ENCODE data around the gene NPLOC4. TPM values are rescaled to one million over a fixed set of nuclear protein-coding genes. Genes with fewer than 3 reads are reported as not detected.

NPLOC4 gene
- total RNA-seq, 2 experiments from 2014 or later: 84.6 to 89.0 TPM

DNA sequence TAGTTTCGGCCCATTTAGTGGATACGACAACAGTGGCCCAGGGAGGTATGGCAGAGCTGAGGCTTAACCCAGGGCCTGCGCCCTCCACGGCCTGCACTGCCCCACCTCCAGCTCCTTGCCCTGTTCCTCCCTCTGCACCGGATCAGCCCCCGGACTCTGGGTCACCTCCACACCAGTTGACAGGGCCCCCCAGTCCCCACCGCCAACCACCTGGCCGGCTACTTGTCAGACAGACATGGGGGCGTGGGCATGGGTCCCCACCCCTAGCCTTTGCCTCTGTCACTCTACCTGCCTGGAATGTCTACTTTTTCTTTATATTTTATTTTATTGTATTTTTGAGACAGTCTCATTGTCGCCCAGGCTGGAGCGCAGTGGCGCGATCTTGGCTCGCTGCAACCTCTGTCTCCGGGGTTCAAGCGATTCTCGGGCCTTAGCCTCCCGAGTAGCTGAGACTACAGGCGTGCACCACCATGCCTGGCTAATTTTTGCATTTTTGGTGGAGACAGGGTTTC, 121.3 kb downstream of the NPLOC4 start:
- peak overlapping the region; percentile 91 for H3K4me3 Mint-ChIP-seq
- POLR2A ChIA-PET: interaction anchor here (0.8 to 1.5 kb wide), 4 partner anchors 28 to 276 kb away, joined by 3 to 8 read pairs (median 4); partner anchors contain the start of genes FAAP100, MRPL12, NDUFAF8 and TEPSIN
- CTCF ChIA-PET: interaction anchor here (0.6 to 1.3 kb wide), 3 partner anchors 9 to 86 kb away, joined by 3 to 5 read pairs (median 4); no protein-coding TSS in a partner anchor
- peaks cover 28% of the 10 kb centered on the region for H3K4me1 Mint-ChIP-seq
- peaks cover 3% of the 10 kb centered on the region for H3K27me3 Mint-ChIP-seq
- no peak for DNase-seq
- H3K27ac Mint-ChIP-seq: peak overlapping the region; percentile 93
- peaks cover 22% of the 10 kb centered on the region for H3K36me3 Mint-ChIP-seq (ENCODE audit: low read depth)
- H3K9me3 Mint-ChIP-seq: no peaks in the 10 kb centered on the region

DNA sequence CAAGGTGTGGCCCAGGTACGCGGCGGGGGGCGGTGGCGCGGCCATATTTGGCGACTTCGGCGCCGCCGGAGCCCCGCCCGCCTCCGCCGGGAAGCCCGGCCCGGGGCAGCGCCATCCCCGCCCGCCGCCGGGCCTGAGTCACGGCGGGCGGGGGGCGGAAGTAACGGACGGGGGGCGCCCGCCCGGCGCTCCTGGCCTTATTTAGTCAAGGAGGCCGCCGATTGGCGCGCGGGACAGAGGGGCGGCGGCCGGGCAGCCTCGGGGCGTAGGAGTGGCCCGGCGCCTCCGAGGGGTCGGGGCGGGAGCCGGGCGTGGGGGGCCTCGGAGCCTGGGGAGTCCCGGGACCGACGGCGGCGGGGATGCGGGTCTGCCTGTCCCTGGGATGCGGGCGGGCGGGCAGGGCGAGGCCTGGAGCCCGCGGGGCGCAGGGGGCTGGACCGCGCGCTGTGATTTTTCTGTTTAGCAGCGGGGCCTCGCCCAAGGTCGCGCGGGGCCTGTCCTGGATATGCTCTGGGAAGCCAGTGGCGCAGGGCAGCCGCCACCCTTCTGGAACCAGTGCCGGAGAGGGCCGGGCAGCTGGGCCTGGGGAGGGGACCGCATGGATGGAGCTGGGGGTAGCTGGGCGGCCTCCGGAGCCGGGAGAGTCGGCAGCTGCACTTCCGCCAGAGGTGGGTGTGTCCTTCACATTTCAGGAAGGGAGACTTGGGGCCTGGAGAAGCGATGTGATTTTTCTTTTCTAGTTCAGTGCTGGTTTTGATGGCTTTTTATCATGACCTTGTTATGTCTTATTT, 122.0 kb downstream of the NPLOC4 start:
- CTCF ChIA-PET: interaction anchor here (0.6 to 1.3 kb wide), 2 partner anchors 8 to 11 kb away, joined by 4 to 5 read pairs; no protein-coding TSS in a partner anchor
- H3K9me3 Mint-ChIP-seq: no peaks in the 10 kb centered on the region

DNA sequence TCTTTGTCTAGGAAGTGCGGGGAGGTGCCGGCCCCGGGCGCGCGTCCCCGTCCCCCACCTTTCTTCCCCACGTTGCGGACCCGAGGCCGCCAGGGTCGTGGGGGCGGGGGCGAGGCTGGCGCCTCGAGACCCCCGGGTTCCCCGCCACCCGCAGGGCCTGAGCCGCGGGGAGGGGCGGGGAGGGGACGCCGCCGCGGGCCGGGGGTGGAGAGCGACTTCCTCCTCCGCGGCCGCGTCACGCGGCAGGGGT, 122.5 kb downstream of the NPLOC4 start:
- Mint-ChIP-seq H3K4me3 (peak overlapping the region; percentile 79), H3K4me1 (peaks cover 33% of the 10 kb centered on the region), H3K27me3 (no peaks in the 10 kb centered on the region), H3K9me3 (no peaks in the 10 kb centered on the region), H3K27ac (peak overlapping the region; percentile 90), H3K36me3 (ENCODE audit: low read depth) (peaks cover 34% of the 10 kb centered on the region)
- POLR2A ChIA-PET: interaction anchor here (1.0 to 2.7 kb wide), 5 partner anchors 19 to 275 kb away, joined by 3 to 8 read pairs (median 7); partner anchors contain the start of genes ARL16, FAAP100, HGS and NDUFAF8
- CTCF ChIA-PET: no interaction called here
- no peak for DNase-seq

More for the DNA sequence above, 122.0 kb downstream of the NPLOC4 start:
- H3K36me3 Mint-ChIP-seq (ENCODE audit: low read depth): peaks cover 28% of the 10 kb centered on the region
- H3K4me3 Mint-ChIP-seq: peak overlapping the region; percentile 91
- H3K27ac Mint-ChIP-seq: peak overlapping the region; percentile 93
- H3K4me1 Mint-ChIP-seq: peaks cover 27% of the 10 kb centered on the region
- H3K27me3 Mint-ChIP-seq: no peaks in the 10 kb centered on the region
- DNase-seq: peak; percentile 79
- POLR2A ChIA-PET: interaction anchor here (0.8 to 1.5 kb wide), 6 partner anchors 19 to 276 kb away, joined by 3 to 8 read pairs (median 4); partner anchors contain the start of genes FAAP100, MRPL12, NDUFAF8 and TEPSIN

DNA sequence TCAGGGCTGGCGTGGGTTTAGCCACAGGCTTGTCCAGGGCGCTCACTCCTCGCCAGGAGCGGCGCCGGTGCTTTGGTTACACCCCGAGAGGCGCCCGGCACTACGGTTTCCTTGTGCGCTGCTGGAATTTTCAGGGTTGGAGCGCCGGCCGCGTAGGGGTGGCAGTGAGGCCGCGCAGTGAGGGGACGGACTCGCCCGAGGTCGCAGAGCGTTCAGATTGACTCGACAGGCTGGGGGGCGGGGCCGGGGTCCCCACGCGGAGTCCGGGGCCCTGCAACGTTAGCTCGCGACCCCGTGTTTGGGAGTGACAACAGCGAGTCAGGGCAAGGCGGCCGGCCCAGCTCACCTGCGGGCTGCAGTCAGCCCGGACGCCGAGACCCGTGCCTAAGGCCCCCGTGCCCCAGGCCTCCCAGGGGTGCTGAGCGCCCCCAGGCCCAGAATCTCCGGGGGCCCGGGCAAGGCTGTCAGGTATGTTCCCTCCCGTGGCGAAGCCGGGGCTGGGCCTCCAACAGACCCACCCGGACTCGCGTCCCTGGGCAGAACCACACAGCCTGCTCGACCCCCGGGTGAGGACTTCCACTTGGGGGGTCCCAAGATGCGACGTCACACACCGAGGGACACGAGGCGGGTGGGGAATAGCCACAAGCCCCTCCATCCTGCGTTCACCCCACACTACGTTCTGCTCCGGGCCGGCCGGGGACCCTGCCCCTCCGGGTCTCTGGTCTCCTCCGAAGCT, 123.0 kb downstream of the NPLOC4 start:
- no peaks in the 10 kb centered on the region for H3K9me3 Mint-ChIP-seq
- H3K27me3 Mint-ChIP-seq: no peaks in the 10 kb centered on the region
- peak; percentile 53 for DNase-seq
- H3K4me3 Mint-ChIP-seq: peak overlapping the region; percentile 79
- H3K27ac Mint-ChIP-seq: peak overlapping the region; percentile 90
- CTCF ChIA-PET: interaction anchor here (1.3 kb wide), 1 partner anchor 8 kb away, joined by 3 read pairs; no protein-coding TSS in a partner anchor
- POLR2A ChIA-PET: interaction anchor here (0.8 to 3.0 kb wide), 14 partner anchors 13 to 1368 kb away, joined by 3 to 14 read pairs (median 4); partner anchors contain the start of genes ARL16, FAAP100, HGS and MRPL12
- H3K4me1 Mint-ChIP-seq: peaks cover 38% of the 10 kb centered on the region
- H3K36me3 Mint-ChIP-seq (ENCODE audit: low read depth): peaks cover 39% of the 10 kb centered on the region

DNA sequence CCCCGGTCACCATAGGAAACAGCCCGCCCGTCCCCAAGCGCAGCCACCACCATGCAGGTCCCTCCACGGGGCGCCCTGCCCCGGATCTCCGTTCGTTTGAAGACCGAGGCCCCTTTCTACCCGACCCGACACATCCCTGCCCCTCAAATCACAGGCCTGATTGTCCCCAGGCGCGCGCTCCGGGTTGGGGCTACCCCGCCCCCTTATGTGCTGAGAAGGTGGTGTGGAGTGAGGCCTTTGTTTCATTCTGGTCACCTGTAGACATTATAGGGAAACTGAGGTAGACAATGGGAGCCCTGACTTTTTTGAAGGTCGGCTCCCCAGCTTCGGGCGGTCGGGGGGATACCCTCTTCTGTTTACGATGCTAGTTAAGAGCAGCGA, 123.5 kb downstream of the NPLOC4 start:
- no peaks in the 10 kb centered on the region for H3K9me3 Mint-ChIP-seq
- H3K4me3 Mint-ChIP-seq: peak overlapping the region; percentile 79
- ChIA-PET CTCF (interaction anchor here (1.3 kb wide), 1 partner anchor 8 kb away, joined by 3 read pairs; no protein-coding TSS in a partner anchor), POLR2A (interaction anchor here (0.8 to 3.0 kb wide), 12 partner anchors 12 to 1368 kb away, joined by 3 to 14 read pairs (median 6); partner anchors contain the start of genes ARL16, FAAP100, HGS and MRPL12)
- peaks cover 44% of the 10 kb centered on the region for H3K36me3 Mint-ChIP-seq (ENCODE audit: low read depth)
- no peaks in the 10 kb centered on the region for H3K27me3 Mint-ChIP-seq
- peak overlapping the region; percentile 90 for H3K27ac Mint-ChIP-seq
- DNase-seq: peak; percentile 74
- H3K4me1 Mint-ChIP-seq: peaks cover 39% of the 10 kb centered on the region

DNA sequence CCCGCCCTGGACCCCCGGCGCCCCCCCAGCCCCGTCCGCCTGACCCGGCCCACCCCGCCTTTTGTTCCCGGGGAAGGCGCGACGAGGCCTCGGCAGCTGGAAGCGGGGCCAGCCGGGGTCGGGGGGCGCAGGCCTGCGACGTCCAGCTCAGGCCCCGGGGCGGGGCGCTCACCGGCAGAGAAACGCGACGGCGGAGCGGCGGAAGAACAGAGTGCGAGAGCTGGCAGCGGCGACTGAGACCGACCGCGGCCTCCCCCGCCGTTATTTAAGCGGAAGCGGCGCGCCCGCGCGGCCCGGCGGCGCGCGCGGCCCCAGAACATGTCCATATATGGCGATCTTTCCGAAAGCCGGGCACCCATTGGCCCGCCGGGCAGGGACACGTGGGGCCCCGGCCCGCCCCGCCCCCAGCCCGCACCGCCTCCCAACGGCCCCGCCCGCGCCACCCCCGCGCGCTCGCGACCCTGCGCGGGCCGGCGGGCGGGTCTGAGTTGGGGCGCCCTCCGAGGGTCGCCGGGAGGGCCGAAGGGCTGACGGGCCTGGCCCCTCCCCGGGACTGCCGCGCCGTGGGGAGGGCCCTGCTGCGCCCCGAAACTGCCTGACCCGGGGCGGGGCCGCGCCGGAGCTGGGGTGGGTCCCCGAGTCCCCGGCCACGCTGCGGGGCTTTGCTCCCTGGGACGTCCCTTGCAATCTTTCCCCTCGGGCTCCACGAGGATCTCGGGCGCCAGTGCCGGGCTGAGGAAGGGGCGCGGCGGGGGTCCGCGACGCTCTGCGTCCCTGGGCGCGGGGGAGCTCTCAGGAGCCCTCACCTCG, 124.1 kb downstream of the NPLOC4 start, which contains the start of gene ACTG1:
ACTG1 (minus strand) TSS at position 238 of the 810 bp plus-strand sequence. CDS start 445 bp downstream, outside the sequence.
- H3K9me3 Mint-ChIP-seq: no peaks in the 10 kb centered on the region
- H3K27ac Mint-ChIP-seq: peak within 1 kb of the TSS; percentile 90
- peak within 1 kb of the TSS; percentile 93 for H3K4me3 Mint-ChIP-seq
- ChIA-PET POLR2A (interaction anchor here (0.8 to 4.2 kb wide), 19 partner anchors 12 to 1367 kb away, joined by 3 to 24 read pairs (median 3); partner anchors contain the start of genes ARL16, BAHCC1, FAAP100 and HGS), CTCF (interaction anchor here (1.3 kb wide), 1 partner anchor 9 kb away, joined by 3 read pairs; no protein-coding TSS in a partner anchor)
- no peaks in the 10 kb centered on the region for H3K27me3 Mint-ChIP-seq
- H3K36me3 Mint-ChIP-seq (ENCODE audit: low read depth): peaks cover 49% of the 10 kb centered on the region
- peaks cover 39% of the 10 kb centered on the region for H3K4me1 Mint-ChIP-seq
- DNase-seq: peak; percentile 92

DNA sequence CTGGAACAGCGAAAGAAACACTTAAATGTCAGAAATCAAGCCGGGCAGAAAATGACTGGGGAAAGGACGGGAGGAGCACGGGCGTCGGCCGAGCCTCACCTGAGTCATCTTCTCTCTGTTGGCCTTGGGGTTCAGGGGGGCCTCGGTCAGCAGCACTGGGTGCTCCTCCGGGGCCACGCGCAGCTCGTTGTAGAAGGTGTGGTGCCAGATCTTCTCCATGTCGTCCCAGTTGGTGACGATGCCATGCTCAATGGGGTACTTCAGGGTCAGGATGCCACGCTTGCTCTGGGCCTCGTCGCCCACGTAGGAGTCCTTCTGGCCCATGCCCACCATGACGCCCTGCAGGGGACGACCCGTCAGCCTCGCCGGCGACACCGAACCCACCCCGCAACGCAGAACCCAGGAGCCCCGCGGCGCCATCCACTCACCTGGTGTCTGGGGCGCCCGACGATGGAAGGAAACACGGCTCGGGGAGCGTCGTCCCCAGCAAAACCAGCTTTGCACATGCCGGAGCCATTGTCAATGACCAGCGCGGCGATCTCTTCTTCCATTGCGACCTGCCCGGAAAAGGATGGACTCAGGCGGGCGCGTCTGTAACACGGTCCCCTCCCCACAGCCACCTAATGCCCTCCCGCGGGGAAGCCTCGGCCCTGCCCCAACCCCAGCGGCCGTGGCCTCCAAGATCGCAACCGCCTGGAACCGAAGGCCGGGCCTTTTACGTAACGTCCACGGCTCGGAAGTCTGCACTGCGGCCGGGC, 124.9 kb downstream of the NPLOC4 start:
- peaks cover 39% of the 10 kb centered on the region for H3K4me1 Mint-ChIP-seq
- H3K4me3 Mint-ChIP-seq: peak overlapping the region; percentile 93
- no peaks in the 10 kb centered on the region for H3K9me3 Mint-ChIP-seq
- no peaks in the 10 kb centered on the region for H3K27me3 Mint-ChIP-seq
- peak overlapping the region; percentile 86 for H3K27ac Mint-ChIP-seq
- ChIA-PET CTCF (no interaction called here), POLR2A (interaction anchor here (0.9 to 4.2 kb wide), 12 partner anchors 25 to 358 kb away, joined by 3 to 24 read pairs (median 7); partner anchors contain the start of genes ARL16, BAHCC1, FAAP100 and HGS)
- no peak for DNase-seq
- H3K36me3 Mint-ChIP-seq (ENCODE audit: low read depth): peaks cover 49% of the 10 kb centered on the region

DNA sequence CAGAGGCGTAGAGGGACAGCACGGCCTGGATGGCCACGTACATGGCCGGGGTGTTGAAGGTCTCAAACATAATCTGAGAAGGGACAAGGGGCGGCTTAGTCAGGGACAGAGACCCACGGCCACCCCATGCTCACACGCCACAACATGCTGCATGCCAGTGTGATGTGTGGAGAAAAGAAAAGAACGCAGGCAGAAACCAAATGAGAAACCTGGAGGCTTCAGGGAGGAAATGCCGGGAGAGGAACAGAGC, 125.4 kb downstream of the NPLOC4 start:
- CTCF ChIA-PET: no interaction called here
- H3K36me3 Mint-ChIP-seq (ENCODE audit: low read depth): peaks cover 49% of the 10 kb centered on the region
- no peaks in the 10 kb centered on the region for H3K9me3 Mint-ChIP-seq
- DNase-seq: no peak
- peak overlapping the region; percentile 86 for H3K27ac Mint-ChIP-seq
- H3K27me3 Mint-ChIP-seq: no peaks in the 10 kb centered on the region
- H3K4me3 Mint-ChIP-seq: peak overlapping the region; percentile 93
- POLR2A ChIA-PET: interaction anchor here (1.0 to 4.2 kb wide), 7 partner anchors 27 to 359 kb away, joined by 3 to 24 read pairs (median 7); partner anchors contain the start of genes FAAP100, MRPL12, NDUFAF8 and SLC38A10
- peaks cover 35% of the 10 kb centered on the region for H3K4me1 Mint-ChIP-seq

DNA sequence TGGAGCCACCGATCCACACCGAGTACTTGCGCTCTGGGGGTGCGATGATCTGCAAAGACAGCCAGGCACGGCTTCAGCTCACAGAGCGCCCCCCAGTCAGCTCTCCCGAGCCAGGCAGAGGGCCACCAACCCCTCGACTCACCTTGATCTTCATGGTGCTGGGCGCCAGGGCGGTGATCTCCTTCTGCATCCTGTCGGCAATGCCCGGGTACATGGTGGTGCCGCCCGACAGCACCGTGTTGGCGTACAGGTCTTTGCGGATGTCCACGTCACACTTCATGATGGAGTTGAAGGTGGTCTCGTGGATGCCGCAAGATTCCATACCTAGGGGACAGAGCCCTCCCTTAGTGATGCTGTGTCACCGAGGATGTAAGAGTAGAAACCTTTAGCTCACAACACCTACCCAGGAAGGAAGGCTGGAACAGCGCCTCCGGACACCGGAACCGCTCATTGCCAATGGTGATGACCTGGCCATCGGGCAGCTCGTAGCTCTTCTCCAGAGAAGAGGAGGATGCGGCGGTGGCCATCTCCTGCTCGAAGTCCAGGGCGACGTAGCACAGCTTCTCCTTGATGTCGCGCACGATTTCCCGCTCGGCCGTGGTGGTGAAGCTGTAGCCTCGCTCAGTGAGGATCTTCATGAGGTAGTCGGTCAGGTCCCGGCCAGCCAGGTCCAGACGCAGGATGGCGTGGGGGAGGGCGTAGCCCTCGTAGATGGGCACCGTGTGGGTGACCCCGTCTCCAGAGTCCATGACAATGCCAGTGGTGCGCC, 125.9 kb downstream of the NPLOC4 start:
- peak overlapping the region; percentile 93 for H3K4me3 Mint-ChIP-seq
- peaks cover 30% of the 10 kb centered on the region for H3K4me1 Mint-ChIP-seq
- H3K36me3 Mint-ChIP-seq (ENCODE audit: low read depth): peaks cover 49% of the 10 kb centered on the region
- ChIA-PET POLR2A (interaction anchor here (0.8 to 4.2 kb wide), 8 partner anchors 8 to 360 kb away, joined by 3 to 24 read pairs (median 7); partner anchors contain the start of genes FAAP100, MRPL12 and SLC38A10), CTCF (no interaction called here)
- peak overlapping the region; percentile 86 for H3K27ac Mint-ChIP-seq
- peak; percentile 66 for DNase-seq
- H3K9me3 Mint-ChIP-seq: no peaks in the 10 kb centered on the region
- no peaks in the 10 kb centered on the region for H3K27me3 Mint-ChIP-seq

DNA sequence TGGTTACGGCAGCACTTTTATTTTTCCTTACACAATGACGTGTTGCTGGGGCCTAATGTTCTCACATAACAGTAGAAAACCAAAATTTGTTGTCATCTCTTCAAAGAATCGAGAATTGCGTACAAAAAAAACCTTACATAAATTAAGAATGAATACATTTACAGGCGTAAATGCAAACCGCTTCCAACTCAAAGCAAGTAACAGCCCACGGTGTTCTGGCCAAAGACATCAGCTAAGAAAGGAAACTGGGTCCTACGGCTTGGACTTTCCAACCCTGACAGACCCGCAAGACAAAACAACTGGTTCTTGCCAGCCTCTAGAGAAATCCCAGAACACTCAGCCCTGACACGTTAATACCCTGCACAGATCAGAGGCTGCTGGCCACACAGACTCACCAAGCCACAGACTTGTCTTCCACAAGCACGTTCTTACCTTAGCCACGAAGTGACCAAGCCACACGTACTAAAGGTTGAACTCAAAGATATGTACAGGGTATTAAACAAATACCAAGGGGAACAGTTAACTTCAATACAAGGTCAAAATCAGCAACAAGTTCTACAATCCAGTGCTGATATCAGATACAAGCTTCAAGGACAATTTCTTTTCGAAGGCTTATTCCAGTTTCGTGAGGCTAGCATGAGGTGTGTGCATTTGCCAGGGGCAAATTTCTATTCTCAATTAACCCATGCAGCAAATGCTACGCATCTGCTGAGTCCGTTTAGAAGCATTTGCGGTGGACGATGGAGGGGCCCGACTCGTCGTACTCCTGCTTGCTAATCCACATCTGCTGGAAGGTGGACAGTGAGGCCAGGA, 126.7 kb downstream of the NPLOC4 start:
- peak overlapping the region; percentile 86 for H3K27ac Mint-ChIP-seq
- CTCF ChIA-PET: no interaction called here
- DNase-seq: no peak
- H3K4me3 Mint-ChIP-seq: peak overlapping the region; percentile 93
- H3K27me3 Mint-ChIP-seq: no peaks in the 10 kb centered on the region
- peaks cover 24% of the 10 kb centered on the region for H3K4me1 Mint-ChIP-seq
- POLR2A ChIA-PET: interaction anchor here (0.8 to 4.2 kb wide), 7 partner anchors 9 to 275 kb away, joined by 3 to 24 read pairs (median 4); partner anchors contain the start of gene FAAP100
- H3K9me3 Mint-ChIP-seq: no peaks in the 10 kb centered on the region
- peaks cover 46% of the 10 kb centered on the region for H3K36me3 Mint-ChIP-seq (ENCODE audit: low read depth)
